SK-MEL-5 (cell line): ENCODE measurements around the gene RPL26. TPM values are rescaled to one million over a fixed set of nuclear protein-coding genes. Genes with fewer than 3 reads are reported as not detected.

Source experiments
- DNase-seq: peaks from one replicate; pipeline ENCODE4 v3.0.0-alpha.2; 2016; ENCODE audit warnings: low read depth, low spot score
- in situ Hi-C: cut with HindIII; loops from 2 replicates; pipeline ENCODE4 v1.10.0; 2016; ENCODE audit warnings: low sequenced_read_pairs, high pct_unique_total_duplicates, low pct_unique_long_range_greater_than_20kb
- small RNA-seq, 2 experiments: library from RNA; depleted of rRNA; stranded (forward); fragments of <200 nt; gene quantifications; one replicate each; pipeline ENCODE3, GENCODE V24; 2014
- total RNA-seq: library from RNA; depleted of rRNA; stranded (reverse); fragments of >200 nt; shearing (Covaris generic); gene quantifications from 2 replicates; pipeline ENCODE4 v1.2.3, GENCODE V29; 2014; rRNA removed

RPL26 gene
- total RNA-seq, 1 experiment from 2014 or later: 5,030 TPM

- in situ Hi-C loops: no loop called here
- DNase-seq: no peak
These were observed 36.9 kb downstream of the RPL26 start for GRCh38 chr17:8345951-8346665.

GRCh38 chr17:8345052-8345690, 37.8 kb downstream of the RPL26 start:
- no peak for DNase-seq
- in situ Hi-C loops: no loop called here

- in situ Hi-C loops: no loop called here
- no peak for DNase-seq
These were observed 41.5 kb downstream of the RPL26 start for GRCh38 chr17:8341456-8341855.

DNA sequence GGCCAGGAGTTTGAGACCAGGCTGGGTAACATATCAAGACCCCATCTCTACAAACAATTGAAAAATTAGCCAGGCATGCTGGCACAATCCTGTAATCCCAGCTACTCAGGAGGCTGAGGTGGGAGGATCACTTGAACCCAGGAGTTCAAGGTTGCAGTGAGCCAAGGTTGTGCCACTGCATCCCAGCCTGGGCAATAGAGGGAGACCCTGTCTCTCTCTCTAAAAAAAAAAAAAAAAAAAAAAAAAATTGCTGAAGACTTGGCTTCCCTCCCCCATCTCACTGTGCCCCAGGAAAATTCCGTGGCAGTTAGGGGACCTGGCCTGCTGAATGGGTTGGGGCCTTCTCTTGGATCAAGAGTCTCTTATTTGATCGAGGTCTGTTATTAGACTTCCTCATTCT, 43.5 kb downstream of the RPL26 start, which contains the start of gene ODF4:
Gene ODF4 (plus strand): TSS at position 301 of the 400 bp plus-strand sequence. CDS start 212 bp downstream, outside the sequence.
- in situ Hi-C loops: no loop called here

GRCh38 chr17:8338753-8339140, 44.2 kb downstream of the RPL26 start:
- no peak for DNase-seq
- in situ Hi-C loops: no loop called here

More for the DNA sequence above, 43.5 kb downstream of the RPL26 start, which contains the start of gene ODF4:
- no peak for DNase-seq

- DNase-seq: no peak
- in situ Hi-C loops: no loop called here
These were observed 44.9 kb downstream of the RPL26 start for GRCh38 chr17:8337802-8338752.

- in situ Hi-C loops: no loop called here
- no peak for DNase-seq
These were observed 49.7 kb downstream of the RPL26 start for GRCh38 chr17:8333281-8333680.

GRCh38 chr17:8332688-8333087, 50.3 kb downstream of the RPL26 start:
- DNase-seq: no peak
- in situ Hi-C loops: no loop called here

DNA sequence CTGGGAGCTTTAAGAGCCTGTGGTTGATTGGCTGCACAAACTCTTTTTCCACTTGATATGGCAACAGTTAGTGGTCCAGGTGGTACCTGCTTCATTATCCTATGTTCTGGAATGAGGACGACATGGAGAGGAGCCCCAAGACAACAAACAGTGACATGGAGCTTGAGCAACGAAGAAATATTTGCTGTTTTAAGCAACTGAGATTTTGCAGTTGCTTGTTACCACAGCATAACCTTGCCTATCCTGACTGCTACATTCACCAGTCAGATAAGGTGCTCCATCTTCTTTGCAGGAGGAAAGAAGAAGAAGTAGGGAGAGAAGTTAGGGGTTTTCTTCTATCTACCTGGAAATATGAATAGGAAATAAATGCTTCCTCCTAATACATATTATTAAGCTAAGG, 50.9 kb downstream of the RPL26 start:
- in situ Hi-C loops: no loop called here
- DNase-seq: no peak

Small RNA genes lying within 50 kb of the gene (small RNA-seq; reads per million reads assigned to genes)
- 0.05 to 0.06 reads per million in 2 experiments for gene RF00265

Other genes with a start within 250 kb of the RPL26 start
- 7.7 and 9.7 TPM in 2 replicates for gene PER1, start 230.8 kb downstream of the RPL26 start, total RNA-seq
- 3.2 TPM in 2 replicates for gene VAMP2, start 220.2 kb downstream of the RPL26 start, total RNA-seq
- gene TMEM107, start 206.8 kb downstream of the RPL26 start, total RNA-seq: 17.0 and 19.1 TPM in 2 replicates
- 8.4 and 12.3 TPM in 2 replicates for gene BORCS6, start 193.0 kb downstream of the RPL26 start, total RNA-seq
- gene AURKB, start 172.6 kb downstream of the RPL26 start, total RNA-seq: 66.5 and 78.0 TPM in 2 replicates
- 5.7 and 7.0 TPM in 2 replicates for gene CTC1, start 135.1 kb downstream of the RPL26 start, total RNA-seq
- 54.1 and 62.0 TPM in 2 replicates for gene PFAS, start 133.9 kb downstream of the RPL26 start, total RNA-seq
- 5.3 and 7.1 TPM in 2 replicates for gene RANGRF, start 94.5 kb downstream of the RPL26 start, total RNA-seq
- 0.79 and 1.1 TPM in 2 replicates for gene SLC25A35, start 87.8 kb downstream of the RPL26 start, total RNA-seq
- gene ARHGEF15, start 73.0 kb downstream of the RPL26 start, total RNA-seq: not detected in 2 replicates
- not detected in 2 replicates for gene ODF4, start 43.4 kb downstream of the RPL26 start, total RNA-seq
- not detected in 2 replicates for gene RNF222, start 14.6 kb upstream of the RPL26 start, total RNA-seq
- 27.7 and 28.6 TPM in 2 replicates for gene NDEL1, start 52.7 kb upstream of the RPL26 start, total RNA-seq
- gene MYH10, start 247.5 kb upstream of the RPL26 start, total RNA-seq: 71.6 and 73.4 TPM in 2 replicates